GM23338 (cell line): ENCODE results near the gene THRB. TPM values are rescaled to one million over a fixed set of nuclear protein-coding genes. Genes with fewer than 3 reads are reported as not detected.

ENCODE experiments used
- ATAC-seq: fragments of 200-7000 bp; cut with Tn5 transposase; 3 replicates; pipeline ENCODE4 v1.9.1; 2020
- DNase-seq: peaks from one replicate; pipeline ENCODE4 v3.0.0-alpha.2; 2015; ENCODE audit warnings: low spot score
- H2AFZ ChIP-seq: fragments of 200-600 bp; sonication (generic); 2 replicates; pipeline ENCODE4 v1.8.0; 2016; ENCODE audit warnings: antibody characterized with exemption, mild to moderate bottlenecking, moderate library complexity
- H3F3A ChIP-seq: fragments of 200-600 bp; sonication (generic); replicated peaks from 2 replicates; pipeline ENCODE4 v1.8.0; 2017; ENCODE audit warnings: antibody characterized with exemption, mixed run types, low read depth
- H3K27ac ChIP-seq: fragments of 200-600 bp; sonication (generic); 2 replicates; pipeline ENCODE4 v1.6.1; 2016; ENCODE audit warnings: low read depth
- H3K27me3 ChIP-seq: fragments of 200-600 bp; sonication (generic); 2 replicates; pipeline ENCODE4 v1.8.0; 2016; ENCODE audit warnings: mild to moderate bottlenecking, mixed run types, moderate library complexity; ENCODE audit not compliant: insufficient read depth
- H3K36me3 ChIP-seq: fragments of 200-600 bp; sonication (generic); 2 replicates; pipeline ENCODE4 v1.8.0; 2016; ENCODE audit warnings: mild to moderate bottlenecking; ENCODE audit not compliant: insufficient read depth
- H3K4me1 ChIP-seq: fragments of 200-600 bp; sonication (generic); 2 replicates; pipeline ENCODE4 v1.8.0; 2016; ENCODE audit warnings: mild to moderate bottlenecking, moderate library complexity; ENCODE audit not compliant: insufficient read depth
- H3K4me2 ChIP-seq: fragments of 200-600 bp; sonication (generic); 2 replicates; pipeline ENCODE4 v1.7.1; 2017; ENCODE audit warnings: mixed run types
- H3K4me3 ChIP-seq: fragments of 200-600 bp; sonication (generic); 2 replicates; pipeline ENCODE4 v1.6.1; 2016; ENCODE audit warnings: mixed run types
- H3K79me2 ChIP-seq: fragments of 200-600 bp; sonication (generic); replicated peaks from 2 replicates; pipeline ENCODE4 v1.8.0; 2017; ENCODE audit warnings: mild to moderate bottlenecking; ENCODE audit not compliant: insufficient read depth
- H3K9me2 ChIP-seq: fragments of 200-600 bp; sonication (generic); 2 replicates; pipeline ENCODE4 v1.8.0; 2017; ENCODE audit not compliant: insufficient read depth
- H4K20me1 ChIP-seq: fragments of 200-600 bp; sonication (generic); replicated peaks from 2 replicates; pipeline ENCODE4 v1.8.0; 2017; ENCODE audit warnings: mild to moderate bottlenecking; ENCODE audit not compliant: insufficient read depth
- H3K27ac Mint-ChIP-seq: 2 replicates; pipeline ENCODE4 v1.8.0; 2020; ENCODE audit warnings: inconsistent platforms, mild to moderate bottlenecking, moderate library complexity, mixed read lengths
- H3K27me3 Mint-ChIP-seq: 3 replicates; pipeline ENCODE4 v1.8.0; 2022; ENCODE audit warnings: low read depth, mild to moderate bottlenecking, moderate library complexity, mixed read lengths, inconsistent platforms; ENCODE audit not compliant: insufficient read depth, poor library complexity
- H3K36me3 Mint-ChIP-seq: 3 replicates; pipeline ENCODE4 v1.8.0; 2021; ENCODE audit warnings: low read depth, mild to moderate bottlenecking, inconsistent platforms, moderate library complexity, mixed read lengths
- H3K4me1 Mint-ChIP-seq: 3 replicates; pipeline ENCODE4 v1.8.0; 2020; ENCODE audit warnings: mild to moderate bottlenecking, inconsistent platforms, mixed read lengths
- H3K4me3 Mint-ChIP-seq: 3 replicates; pipeline ENCODE4 v1.8.0; 2021; ENCODE audit warnings: moderate library complexity, mild to moderate bottlenecking, inconsistent platforms, mixed read lengths
- H3K9me3 Mint-ChIP-seq: 3 replicates; pipeline ENCODE4 v1.8.0; 2020; ENCODE audit warnings: moderate library complexity, mild to moderate bottlenecking, inconsistent platforms, mixed read lengths
- CREB1 ChIP-seq: fragments of 250-450 bp; sonication (Bioruptor Pico); IDR thresholded peaks from 2 replicates; pipeline ENCODE4 v1.5.0; 2020; ENCODE audit warnings: low read depth, mild to moderate bottlenecking, moderate library complexity
- EZH2 ChIP-seq: fragments of 200-600 bp; sonication (generic); IDR thresholded peaks from one replicate; pipeline ENCODE4 v1.8.0; 2017; ENCODE audit warnings: antibody characterized with exemption, mild to moderate bottlenecking, low read depth; ENCODE audit not compliant: unreplicated experiment
- EZH2phosphoT487 ChIP-seq: fragments of 200-600 bp; sonication (generic); IDR thresholded peaks from one replicate; pipeline ENCODE4 v1.8.1; 2018; ENCODE audit warnings: antibody characterized with exemption; ENCODE audit not compliant: unreplicated experiment
- JUNB ChIP-seq: IDR thresholded peaks from one replicate; pipeline ENCODE4 v1.6.1; 2016; ENCODE audit warnings: antibody characterized with exemption; ENCODE audit not compliant: unreplicated experiment
- NANOG ChIP-seq: IDR thresholded peaks from 2 replicates; pipeline ENCODE4 v1.6.1; 2016; ENCODE audit warnings: antibody characterized with exemption, borderline replicate concordance
- POLR2AphosphoS5 ChIP-seq: IDR thresholded peaks from 2 replicates; pipeline ENCODE4 v1.6.1; 2016; ENCODE audit warnings: antibody characterized with exemption, low read depth
- ZNF114 ChIP-seq: fragments of 250-450 bp; sonication (Bioruptor Pico); IDR thresholded peaks from 2 replicates; pipeline ENCODE4 v1.5.0; 2020; ENCODE audit warnings: mild to moderate bottlenecking, moderate library complexity
- polyA plus RNA-seq: library from polyadenylated mRNA; unstranded; fragments of >200 nt; fragmentation: Nextera tagmentation; extraction: Ambion mirVana; gene quantifications from 2 replicates; pipeline ENCODE4 v1.2.1, GENCODE V29; 2016
- total RNA-seq: library from RNA; depleted of rRNA; stranded (reverse); fragments of >200 nt; shearing (Covaris generic); gene quantifications from 2 replicates; pipeline ENCODE4 v1.2.3, GENCODE V29; 2014
- TF ChIP-seq, protein P1 (sequence below): fragments of 250-450 bp; sonication (Bioruptor Pico); IDR thresholded peaks from 2 replicates; pipeline ENCODE4 v1.5.0; 2020; ENCODE audit warnings: mild to moderate bottlenecking, moderate library complexity
- TF ChIP-seq, protein P2 (sequence below): IDR thresholded peaks from 2 replicates; pipeline ENCODE4 v1.6.1; 2016; ENCODE audit warnings: antibody characterized with exemption
- TF ChIP-seq, protein P3 (sequence below), 2 experiments: fragments of 200-600 bp in 1 of 2; sonication (generic) in 1 of 2; conservative IDR thresholded peaks; 2 replicates each; pipeline versions ENCODE4 v1.5.1 to v1.6.1; 2016 to 2017; ENCODE audit warnings: antibody characterized with exemption in 2 of 2, low read depth in 2 of 2, mild to moderate bottlenecking in 2 of 2, moderate library complexity in 1 of 2
- TF ChIP-seq, protein P4 (sequence below): IDR thresholded peaks from one replicate; pipeline ENCODE4 v1.6.1; 2018; ENCODE audit warnings: antibody characterized with exemption; ENCODE audit not compliant: unreplicated experiment

THRB gene
- total and polyA plus RNA-seq, 2 experiments from 2014 or later: 1.7 to 3.2 TPM

DNA sequence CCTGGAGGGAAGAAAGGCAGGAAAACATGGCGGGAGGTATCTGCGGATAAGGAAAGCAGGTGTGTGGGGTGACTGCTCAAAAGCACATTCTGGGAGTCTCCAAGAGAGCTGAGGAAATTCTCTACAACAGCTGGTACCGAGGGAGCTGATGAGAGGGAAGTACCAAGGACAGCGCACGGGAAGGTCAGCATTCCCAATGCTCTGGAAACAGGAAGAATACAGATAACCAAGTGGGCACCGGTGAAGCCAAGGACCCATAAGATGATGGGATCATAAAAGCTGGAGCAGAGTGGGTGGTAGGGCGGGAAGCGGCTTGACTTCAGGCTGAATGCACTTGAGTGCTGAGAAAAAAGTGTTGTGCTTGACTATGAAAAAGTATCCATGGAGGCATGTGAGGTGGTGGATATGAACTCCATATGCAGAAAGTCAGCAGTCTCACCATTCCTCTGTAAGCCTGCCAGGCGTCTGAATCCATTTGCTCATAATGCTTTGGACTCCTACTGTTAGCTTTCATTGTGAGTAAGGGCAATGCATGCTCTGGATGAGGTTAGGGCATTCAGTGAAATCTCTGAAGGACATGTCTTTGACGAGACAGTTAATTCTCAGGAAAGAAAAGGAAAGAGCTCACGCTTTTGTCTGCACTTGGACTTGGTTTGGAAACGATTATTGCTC, 334.1 kb downstream of the THRB start:
- peaks cover 47% of the 10 kb centered on the region for H3K4me1 ChIP-seq
- no peak overlapping the region for H2AFZ ChIP-seq
- H3K27me3 ChIP-seq: no peaks in the 10 kb centered on the region
- ATAC-seq (peak; percentile 83), DNase-seq (peak; percentile 77)
- H3K79me2 ChIP-seq: no peaks in the 10 kb centered on the region
- Mint-ChIP-seq H3K27me3 (peaks cover 2% of the 10 kb centered on the region), H3K27ac (no peak overlapping the region), H3K36me3 (no peaks in the 10 kb centered on the region), H3K4me1 (peaks cover 41% of the 10 kb centered on the region), H3K9me3 (no peaks in the 10 kb centered on the region), H3K4me3 (no peak overlapping the region)
- no peaks in the 10 kb centered on the region for H3K36me3 ChIP-seq
- H3K4me2 ChIP-seq: peak overlapping the region; percentile 73; the same call in 1 of the 2 replicates
- TF ChIP-seq, protein P1, sequence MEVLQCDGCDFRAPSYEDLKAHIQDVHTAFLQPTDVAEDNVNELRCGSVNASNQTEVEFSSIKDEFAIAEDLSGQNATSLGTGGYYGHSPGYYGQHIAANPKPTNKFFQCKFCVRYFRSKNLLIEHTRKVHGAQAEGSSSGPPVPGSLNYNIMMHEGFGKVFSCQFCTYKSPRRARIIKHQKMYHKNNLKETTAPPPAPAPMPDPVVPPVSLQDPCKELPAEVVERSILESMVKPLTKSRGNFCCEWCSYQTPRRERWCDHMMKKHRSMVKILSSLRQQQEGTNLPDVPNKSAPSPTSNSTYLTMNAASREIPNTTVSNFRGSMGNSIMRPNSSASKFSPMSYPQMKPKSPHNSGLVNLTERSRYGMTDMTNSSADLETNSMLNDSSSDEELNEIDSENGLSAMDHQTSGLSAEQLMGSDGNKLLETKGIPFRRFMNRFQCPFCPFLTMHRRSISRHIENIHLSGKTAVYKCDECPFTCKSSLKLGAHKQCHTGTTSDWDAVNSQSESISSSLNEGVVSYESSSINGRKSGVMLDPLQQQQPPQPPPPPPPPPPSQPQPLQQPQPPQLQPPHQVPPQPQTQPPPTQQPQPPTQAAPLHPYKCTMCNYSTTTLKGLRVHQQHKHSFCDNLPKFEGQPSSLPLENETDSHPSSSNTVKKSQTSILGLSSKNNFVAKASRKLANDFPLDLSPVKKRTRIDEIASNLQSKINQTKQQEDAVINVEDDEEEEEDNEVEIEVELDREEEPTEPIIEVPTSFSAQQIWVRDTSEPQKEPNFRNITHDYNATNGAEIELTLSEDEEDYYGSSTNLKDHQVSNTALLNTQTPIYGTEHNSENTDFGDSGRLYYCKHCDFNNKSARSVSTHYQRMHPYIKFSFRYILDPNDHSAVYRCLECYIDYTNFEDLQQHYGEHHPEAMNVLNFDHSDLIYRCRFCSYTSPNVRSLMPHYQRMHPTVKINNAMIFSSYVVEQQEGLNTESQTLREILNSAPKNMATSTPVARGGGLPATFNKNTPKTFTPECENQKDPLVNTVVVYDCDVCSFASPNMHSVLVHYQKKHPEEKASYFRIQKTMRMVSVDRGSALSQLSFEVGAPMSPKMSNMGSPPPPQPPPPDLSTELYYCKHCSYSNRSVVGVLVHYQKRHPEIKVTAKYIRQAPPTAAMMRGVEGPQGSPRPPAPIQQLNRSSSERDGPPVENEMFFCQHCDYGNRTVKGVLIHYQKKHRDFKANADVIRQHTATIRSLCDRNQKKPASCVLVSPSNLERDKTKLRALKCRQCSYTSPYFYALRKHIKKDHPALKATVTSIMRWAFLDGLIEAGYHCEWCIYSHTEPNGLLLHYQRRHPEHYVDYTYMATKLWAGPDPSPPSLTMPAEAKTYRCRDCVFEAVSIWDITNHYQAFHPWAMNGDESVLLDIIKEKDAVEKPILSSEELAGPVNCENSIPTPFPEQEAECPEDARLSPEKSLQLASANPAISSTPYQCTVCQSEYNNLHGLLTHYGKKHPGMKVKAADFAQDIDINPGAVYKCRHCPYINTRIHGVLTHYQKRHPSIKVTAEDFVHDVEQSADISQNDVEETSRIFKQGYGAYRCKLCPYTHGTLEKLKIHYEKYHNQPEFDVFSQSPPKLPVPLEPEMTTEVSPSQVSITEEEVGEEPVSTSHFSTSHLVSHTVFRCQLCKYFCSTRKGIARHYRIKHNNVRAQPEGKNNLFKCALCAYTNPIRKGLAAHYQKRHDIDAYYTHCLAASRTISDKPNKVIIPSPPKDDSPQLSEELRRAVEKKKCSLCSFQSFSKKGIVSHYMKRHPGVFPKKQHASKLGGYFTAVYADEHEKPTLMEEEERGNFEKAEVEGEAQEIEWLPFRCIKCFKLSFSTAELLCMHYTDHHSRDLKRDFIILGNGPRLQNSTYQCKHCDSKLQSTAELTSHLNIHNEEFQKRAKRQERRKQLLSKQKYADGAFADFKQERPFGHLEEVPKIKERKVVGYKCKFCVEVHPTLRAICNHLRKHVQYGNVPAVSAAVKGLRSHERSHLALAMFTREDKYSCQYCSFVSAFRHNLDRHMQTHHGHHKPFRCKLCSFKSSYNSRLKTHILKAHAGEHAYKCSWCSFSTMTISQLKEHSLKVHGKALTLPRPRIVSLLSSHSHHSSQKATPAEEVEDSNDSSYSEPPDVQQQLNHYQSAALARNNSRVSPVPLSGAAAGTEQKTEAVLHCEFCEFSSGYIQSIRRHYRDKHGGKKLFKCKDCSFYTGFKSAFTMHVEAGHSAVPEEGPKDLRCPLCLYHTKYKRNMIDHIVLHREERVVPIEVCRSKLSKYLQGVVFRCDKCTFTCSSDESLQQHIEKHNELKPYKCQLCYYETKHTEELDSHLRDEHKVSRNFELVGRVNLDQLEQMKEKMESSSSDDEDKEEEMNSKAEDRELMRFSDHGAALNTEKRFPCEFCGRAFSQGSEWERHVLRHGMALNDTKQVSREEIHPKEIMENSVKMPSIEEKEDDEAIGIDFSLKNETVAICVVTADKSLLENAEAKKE (CRISPR knock-in tag): peak; percentile 21; the same call in 1 of the 2 replicates
- no peak for TF ChIP-seq CREB1
- TF ChIP-seq EZH2: no peak
- TF ChIP-seq, protein P2, sequence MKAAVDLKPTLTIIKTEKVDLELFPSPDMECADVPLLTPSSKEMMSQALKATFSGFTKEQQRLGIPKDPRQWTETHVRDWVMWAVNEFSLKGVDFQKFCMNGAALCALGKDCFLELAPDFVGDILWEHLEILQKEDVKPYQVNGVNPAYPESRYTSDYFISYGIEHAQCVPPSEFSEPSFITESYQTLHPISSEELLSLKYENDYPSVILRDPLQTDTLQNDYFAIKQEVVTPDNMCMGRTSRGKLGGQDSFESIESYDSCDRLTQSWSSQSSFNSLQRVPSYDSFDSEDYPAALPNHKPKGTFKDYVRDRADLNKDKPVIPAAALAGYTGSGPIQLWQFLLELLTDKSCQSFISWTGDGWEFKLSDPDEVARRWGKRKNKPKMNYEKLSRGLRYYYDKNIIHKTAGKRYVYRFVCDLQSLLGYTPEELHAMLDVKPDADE: no peak
- no peak for TF ChIP-seq NANOG
- no peak for TF ChIP-seq JUNB
- TF ChIP-seq, protein P3, sequence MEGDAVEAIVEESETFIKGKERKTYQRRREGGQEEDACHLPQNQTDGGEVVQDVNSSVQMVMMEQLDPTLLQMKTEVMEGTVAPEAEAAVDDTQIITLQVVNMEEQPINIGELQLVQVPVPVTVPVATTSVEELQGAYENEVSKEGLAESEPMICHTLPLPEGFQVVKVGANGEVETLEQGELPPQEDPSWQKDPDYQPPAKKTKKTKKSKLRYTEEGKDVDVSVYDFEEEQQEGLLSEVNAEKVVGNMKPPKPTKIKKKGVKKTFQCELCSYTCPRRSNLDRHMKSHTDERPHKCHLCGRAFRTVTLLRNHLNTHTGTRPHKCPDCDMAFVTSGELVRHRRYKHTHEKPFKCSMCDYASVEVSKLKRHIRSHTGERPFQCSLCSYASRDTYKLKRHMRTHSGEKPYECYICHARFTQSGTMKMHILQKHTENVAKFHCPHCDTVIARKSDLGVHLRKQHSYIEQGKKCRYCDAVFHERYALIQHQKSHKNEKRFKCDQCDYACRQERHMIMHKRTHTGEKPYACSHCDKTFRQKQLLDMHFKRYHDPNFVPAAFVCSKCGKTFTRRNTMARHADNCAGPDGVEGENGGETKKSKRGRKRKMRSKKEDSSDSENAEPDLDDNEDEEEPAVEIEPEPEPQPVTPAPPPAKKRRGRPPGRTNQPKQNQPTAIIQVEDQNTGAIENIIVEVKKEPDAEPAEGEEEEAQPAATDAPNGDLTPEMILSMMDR (conservative IDR thresholded peaks at IDR 0.05; ENCODE audit: low read depth in 2 of 2): no peak
- TF ChIP-seq EZH2phosphoT487: no peak
- TF ChIP-seq, protein P4, sequence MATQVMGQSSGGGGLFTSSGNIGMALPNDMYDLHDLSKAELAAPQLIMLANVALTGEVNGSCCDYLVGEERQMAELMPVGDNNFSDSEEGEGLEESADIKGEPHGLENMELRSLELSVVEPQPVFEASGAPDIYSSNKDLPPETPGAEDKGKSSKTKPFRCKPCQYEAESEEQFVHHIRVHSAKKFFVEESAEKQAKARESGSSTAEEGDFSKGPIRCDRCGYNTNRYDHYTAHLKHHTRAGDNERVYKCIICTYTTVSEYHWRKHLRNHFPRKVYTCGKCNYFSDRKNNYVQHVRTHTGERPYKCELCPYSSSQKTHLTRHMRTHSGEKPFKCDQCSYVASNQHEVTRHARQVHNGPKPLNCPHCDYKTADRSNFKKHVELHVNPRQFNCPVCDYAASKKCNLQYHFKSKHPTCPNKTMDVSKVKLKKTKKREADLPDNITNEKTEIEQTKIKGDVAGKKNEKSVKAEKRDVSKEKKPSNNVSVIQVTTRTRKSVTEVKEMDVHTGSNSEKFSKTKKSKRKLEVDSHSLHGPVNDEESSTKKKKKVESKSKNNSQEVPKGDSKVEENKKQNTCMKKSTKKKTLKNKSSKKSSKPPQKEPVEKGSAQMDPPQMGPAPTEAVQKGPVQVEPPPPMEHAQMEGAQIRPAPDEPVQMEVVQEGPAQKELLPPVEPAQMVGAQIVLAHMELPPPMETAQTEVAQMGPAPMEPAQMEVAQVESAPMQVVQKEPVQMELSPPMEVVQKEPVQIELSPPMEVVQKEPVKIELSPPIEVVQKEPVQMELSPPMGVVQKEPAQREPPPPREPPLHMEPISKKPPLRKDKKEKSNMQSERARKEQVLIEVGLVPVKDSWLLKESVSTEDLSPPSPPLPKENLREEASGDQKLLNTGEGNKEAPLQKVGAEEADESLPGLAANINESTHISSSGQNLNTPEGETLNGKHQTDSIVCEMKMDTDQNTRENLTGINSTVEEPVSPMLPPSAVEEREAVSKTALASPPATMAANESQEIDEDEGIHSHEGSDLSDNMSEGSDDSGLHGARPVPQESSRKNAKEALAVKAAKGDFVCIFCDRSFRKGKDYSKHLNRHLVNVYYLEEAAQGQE: peak; percentile 88
- no peak for TF ChIP-seq POLR2AphosphoS5
- TF ChIP-seq ZNF114: no peak
- no peaks in the 10 kb centered on the region for H3F3A ChIP-seq
- H3K27ac ChIP-seq: no peak overlapping the region; the same call in 1 of the 2 replicates
- H3K4me3 ChIP-seq: no peak overlapping the region
- H4K20me1 ChIP-seq: no peaks in the 10 kb centered on the region
- H3K9me2 ChIP-seq: 0 out of 2 replicates have a peak, but pooled peaks cover 4% of the 10 kb centered on the region
